Pons (tissue), 1 donor: Measurements from ENCODE around the gene RTN4.

ENCODE experiments used
- DNase-seq: peaks from one replicate; pipeline ENCODE4 v3.0.0-alpha.2; 2016; ENCODE audit warnings: low spot score

Gene RTN4

GRCh38 chr2:54924121-54924520 lies 126.1 kb downstream of the RTN4 start:
- DNase-seq, result no peak
